ENCODE measurements around the gene CIROP. TPM values are rescaled to one million over a fixed set of nuclear protein-coding genes. Genes with fewer than 3 reads are reported as not detected.

The CIROP gene
- total and polyA plus RNA-seq, 12 donors, result not detected

DNA sequence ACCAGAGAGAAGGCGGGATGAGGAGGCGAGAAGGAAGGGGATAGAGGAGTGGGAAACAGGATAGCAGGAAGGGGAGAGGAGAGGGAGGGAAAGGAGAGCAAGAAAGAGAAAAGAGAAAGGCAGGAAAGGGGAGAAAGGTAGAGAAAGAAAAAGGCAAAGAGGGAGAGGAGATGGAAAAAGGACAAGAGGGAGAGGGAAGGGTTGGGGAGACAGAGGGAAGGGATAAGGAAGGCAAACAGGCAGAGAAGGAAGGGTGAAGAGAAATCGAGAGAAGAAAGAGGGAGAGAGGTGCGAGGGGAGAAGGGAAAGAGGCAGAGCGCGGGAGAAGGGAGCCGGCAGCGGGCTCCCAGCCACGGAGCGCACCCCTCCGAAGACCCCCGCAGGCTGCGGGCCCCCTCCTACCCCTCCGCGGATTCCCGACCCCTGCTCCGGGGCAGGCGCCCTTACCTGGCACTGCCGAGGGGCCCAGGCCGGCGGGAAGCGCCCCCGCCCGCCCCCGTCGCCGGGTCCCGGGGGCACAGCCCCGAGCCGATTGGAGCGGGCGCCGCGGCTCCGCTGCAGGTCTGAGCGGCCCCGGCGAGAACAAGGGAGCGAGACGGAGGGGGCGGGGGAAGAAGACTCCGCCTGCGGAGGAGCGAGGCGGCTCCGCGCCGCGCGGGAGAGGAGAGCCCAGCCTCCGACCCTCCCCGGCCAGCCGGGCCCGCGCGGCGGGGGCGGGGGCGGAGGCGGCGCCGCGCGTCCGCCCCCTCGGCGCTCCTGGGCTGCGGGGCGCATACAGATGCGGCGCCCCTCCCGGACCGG lies 47.6 kb downstream of the CIROP start, which contains the start of gene CDH24:
Gene CDH24, minus strand, starts transcription at position 565 of the 801 bp plus-strand sequence. CDS start 1,787 bp downstream, outside the sequence.
- peaks cover 0 to 36% of the 10 kb centered on the region in 2 donors for H3K36me3 ChIP-seq (replicated peaks in 1 of 2)
- 2 to 8% (median 3%) methylated on average over 18 to 71 of the region's 73 CpGs for WGBS, 4 donors
- intact Hi-C loops (cut with DNase I), result loop anchor here (5.0 kb wide), 1 partner anchor 70 kb away; no protein-coding TSS in a partner anchor
- peak; percentile 60 to 80 (median 77) for DNase-seq
- H3K4me3 ChIP-seq, result peak within 1 kb of the TSS in 2 of 4 donors; percentile 54 to 90
- no peaks in the 10 kb centered on the region for H3K27me3 ChIP-seq
- peak within 1 kb of the TSS in 3 of 5 donors; percentile 57 to 77 (median 73) for H3K27ac ChIP-seq
- H3K9me3 ChIP-seq (replicated peaks in 1 of 3), result no peaks in the 10 kb centered on the region
- H3K4me1 ChIP-seq (replicated peaks in 1 of 2), result peaks cover 12 to 20% of the 10 kb centered on the region in 2 donors
- TF ChIP-seq, protein P1, sequence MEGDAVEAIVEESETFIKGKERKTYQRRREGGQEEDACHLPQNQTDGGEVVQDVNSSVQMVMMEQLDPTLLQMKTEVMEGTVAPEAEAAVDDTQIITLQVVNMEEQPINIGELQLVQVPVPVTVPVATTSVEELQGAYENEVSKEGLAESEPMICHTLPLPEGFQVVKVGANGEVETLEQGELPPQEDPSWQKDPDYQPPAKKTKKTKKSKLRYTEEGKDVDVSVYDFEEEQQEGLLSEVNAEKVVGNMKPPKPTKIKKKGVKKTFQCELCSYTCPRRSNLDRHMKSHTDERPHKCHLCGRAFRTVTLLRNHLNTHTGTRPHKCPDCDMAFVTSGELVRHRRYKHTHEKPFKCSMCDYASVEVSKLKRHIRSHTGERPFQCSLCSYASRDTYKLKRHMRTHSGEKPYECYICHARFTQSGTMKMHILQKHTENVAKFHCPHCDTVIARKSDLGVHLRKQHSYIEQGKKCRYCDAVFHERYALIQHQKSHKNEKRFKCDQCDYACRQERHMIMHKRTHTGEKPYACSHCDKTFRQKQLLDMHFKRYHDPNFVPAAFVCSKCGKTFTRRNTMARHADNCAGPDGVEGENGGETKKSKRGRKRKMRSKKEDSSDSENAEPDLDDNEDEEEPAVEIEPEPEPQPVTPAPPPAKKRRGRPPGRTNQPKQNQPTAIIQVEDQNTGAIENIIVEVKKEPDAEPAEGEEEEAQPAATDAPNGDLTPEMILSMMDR (IDR thresholded peaks at IDR 0.05), result peak in 1 of 6 experiments; percentile 1
- TF ChIP-seq POLR2A (IDR thresholded peaks at IDR 0.05), result peak in 1 of 2 donors; percentile 49

DNA sequence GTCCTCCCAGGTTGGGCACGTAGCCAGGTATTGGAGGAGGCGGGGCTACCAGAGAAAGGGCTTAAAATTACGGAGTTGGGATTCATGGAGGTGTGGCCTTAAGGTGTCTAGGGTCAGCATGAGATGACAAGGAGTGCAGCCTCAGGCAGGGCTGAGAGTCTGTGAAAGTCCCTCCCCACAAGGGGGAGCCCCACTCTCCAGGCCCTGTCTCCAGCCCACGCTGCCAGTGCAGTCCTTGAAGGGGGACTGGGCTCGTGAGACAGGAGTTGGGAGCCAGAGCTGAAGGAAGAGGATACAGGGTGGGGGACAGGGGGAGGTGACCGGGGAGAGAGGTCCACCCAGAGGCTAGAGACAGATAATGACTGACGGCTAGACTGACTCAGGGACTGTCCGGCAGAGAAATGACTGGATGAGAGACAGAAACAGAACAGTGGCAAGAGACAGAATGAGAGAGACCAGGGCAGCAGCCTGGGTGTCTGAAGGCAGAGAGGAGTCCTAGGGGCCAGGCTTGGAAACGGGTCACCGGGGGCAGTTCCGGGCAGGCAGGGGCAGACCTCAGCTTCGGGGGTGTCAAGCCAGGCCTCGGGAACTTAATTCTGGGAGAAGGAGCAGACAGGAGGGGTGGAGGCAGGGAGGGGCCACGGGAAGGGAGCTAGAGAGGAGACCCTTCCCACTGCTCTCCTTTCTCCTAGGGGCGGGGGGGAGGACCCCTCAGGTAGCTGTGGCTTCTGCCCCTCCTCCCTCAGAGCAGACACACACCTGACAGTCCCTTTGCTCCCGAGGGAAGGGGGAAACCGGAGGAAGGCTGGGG lies 48.4 kb downstream of the CIROP start:
- WGBS, 4 donors, result 6 to 8% (median 7%) methylated on average over 16 to 17 of the region's 17 CpGs
- DNase-seq, result peak; percentile 55 to 79 (median 71)
- Histone ChIP-seq H3K27ac (peak overlapping the region in 1 of 5 donors; percentile 14), H3K4me3 (peak overlapping the region in 1 of 4 donors; percentile 90), H3K4me1 (replicated peaks in 1 of 2) (peaks cover 9 to 14% of the 10 kb centered on the region in 2 donors), H3K9me3 (replicated peaks in 1 of 3) (no peaks in the 10 kb centered on the region), H3K36me3 (replicated peaks in 1 of 2) (peaks cover 0 to 29% of the 10 kb centered on the region in 2 donors), H3K27me3 (no peaks in the 10 kb centered on the region)
- intact Hi-C loops (cut with DNase I), result loop anchor here (5.0 kb wide), 1 partner anchor 69 kb away; no protein-coding TSS in a partner anchor
- no peak for TF ChIP-seq POLR2A (IDR thresholded peaks at IDR 0.05)
- TF ChIP-seq, protein P1 (IDR thresholded peaks at IDR 0.05), result peak; percentile 46 to 60 (median 58)

DNA sequence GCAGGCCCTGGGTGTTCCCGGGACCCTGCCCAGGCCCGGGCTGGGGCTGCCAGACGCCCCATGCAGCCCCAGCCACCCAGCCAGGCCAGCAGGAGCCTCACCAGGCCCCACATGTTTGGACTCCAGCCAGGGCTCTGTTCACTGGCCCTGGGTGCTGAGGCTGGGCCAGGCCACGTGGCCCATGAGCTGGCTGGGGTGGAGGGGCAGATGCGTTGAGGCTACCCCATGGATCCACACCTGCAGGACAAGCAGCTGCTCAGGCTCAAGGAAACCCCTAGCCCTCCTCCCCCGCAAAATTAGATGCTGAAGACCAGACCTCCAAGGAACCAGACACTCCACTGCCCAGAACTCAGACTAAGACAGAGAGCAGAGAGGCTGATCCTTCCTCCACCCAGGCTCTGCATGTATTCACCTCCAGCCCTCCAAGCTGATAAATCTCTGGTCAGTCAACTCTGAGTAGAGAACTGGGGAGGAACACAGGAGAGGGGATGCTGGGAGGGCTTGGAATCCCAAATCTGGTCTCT lies 49.1 kb downstream of the CIROP start:
- WGBS, 4 donors, result 67 to 88% (median 74%) methylated on average over 1 to 6 of the region's 6 CpGs
- H3K36me3 ChIP-seq (replicated peaks in 1 of 2), result peaks cover 0 to 22% of the 10 kb centered on the region in 2 donors
- H3K4me3 ChIP-seq, result no peak overlapping the region
- TF ChIP-seq POLR2A (IDR thresholded peaks at IDR 0.05), result no peak
- TF ChIP-seq, protein P1 (IDR thresholded peaks at IDR 0.05), result no peak
- H3K9me3 ChIP-seq (replicated peaks in 1 of 3), result no peaks in the 10 kb centered on the region
- intact Hi-C loops (cut with DNase I), result loop anchor here (5.0 kb wide), 1 partner anchor 68 kb away; no protein-coding TSS in a partner anchor
- no peak overlapping the region for H3K27ac ChIP-seq
- peaks cover 8 to 14% of the 10 kb centered on the region in 2 donors for H3K4me1 ChIP-seq (replicated peaks in 1 of 2)
- peak in 6 of 7 donors; percentile 44 to 63 (median 59) for DNase-seq
- H3K27me3 ChIP-seq, result no peaks in the 10 kb centered on the region
